Measurements from ENCODE around the gene CLDN17. TPM values are rescaled to one million over a fixed set of nuclear protein-coding genes. Genes with fewer than 3 reads are reported as not detected.

CLDN17 gene
- total and polyA plus RNA-seq, 12 donors: not detected

DNA sequence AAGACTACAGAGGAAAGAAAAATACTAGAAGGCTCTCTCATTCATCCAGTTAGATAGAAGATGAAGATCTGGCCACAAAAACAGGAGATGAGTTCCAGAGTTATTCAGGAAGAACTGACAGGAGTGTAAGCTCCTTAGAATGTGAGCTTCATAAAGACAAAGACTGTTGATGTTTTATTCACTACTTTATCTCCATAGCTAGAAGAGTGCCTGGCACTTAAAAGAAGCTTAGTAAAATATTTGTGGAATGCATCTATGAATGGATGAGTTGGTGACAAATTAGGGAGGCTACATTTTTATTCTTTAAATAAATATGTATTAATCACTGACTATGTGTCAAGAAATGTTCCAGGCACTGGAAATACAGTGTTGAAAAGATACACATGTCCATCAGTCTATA is 13.8 kb downstream of the CLDN17 start:
- no peaks in the 10 kb centered on the region for H3K36me3 ChIP-seq (replicated peaks in 1 of 2)
- no peak overlapping the region for H3K27ac ChIP-seq
- no peak for TF ChIP-seq POLR2A (IDR thresholded peaks at IDR 0.05)
- TF ChIP-seq CTCF (IDR thresholded peaks at IDR 0.05): no peak
- H3K27me3 ChIP-seq: no peaks in the 10 kb centered on the region
- intact Hi-C loops (cut with DNase I): no loop called here
- no peak overlapping the region for H3K4me3 ChIP-seq
- H3K4me1 ChIP-seq (replicated peaks in 1 of 2): no peaks in the 10 kb centered on the region
- no peaks in the 10 kb centered on the region for H3K9me3 ChIP-seq (replicated peaks in 1 of 3)
- DNase-seq: no peak

DNA sequence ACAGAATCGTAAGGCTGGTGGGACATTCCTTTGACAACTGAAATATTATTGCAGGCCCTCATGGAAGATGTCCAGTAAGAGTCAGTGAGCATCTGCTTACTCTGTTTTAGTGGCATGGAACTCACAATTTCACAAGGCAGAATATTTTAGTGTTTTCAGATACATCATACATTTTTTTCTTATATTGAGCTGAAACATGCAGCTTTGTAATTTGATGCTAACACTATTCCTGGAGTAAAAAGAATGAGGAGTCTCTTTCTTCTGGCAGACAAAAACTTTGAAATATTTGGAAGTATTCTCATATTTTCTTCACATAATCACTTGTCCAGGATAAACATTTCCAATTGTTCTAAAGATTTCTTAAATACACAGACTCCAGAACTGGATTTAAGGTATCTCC is 17.7 kb downstream of the CLDN17 start:
- H3K4me1 ChIP-seq (replicated peaks in 1 of 2): no peaks in the 10 kb centered on the region
- no peak overlapping the region for H3K4me3 ChIP-seq
- H3K9me3 ChIP-seq (replicated peaks in 1 of 3): no peaks in the 10 kb centered on the region
- intact Hi-C loops (cut with DNase I): no loop called here
- DNase-seq: no peak
- WGBS, 4 donors: 59 to 73% (median 65%) methylated on average over 1 of the region's 1 CpG
- TF ChIP-seq CTCF (IDR thresholded peaks at IDR 0.05): no peak
- no peak for TF ChIP-seq POLR2A (IDR thresholded peaks at IDR 0.05)
- no peaks in the 10 kb centered on the region for H3K36me3 ChIP-seq (replicated peaks in 1 of 2)
- no peak overlapping the region for H3K27ac ChIP-seq
- no peaks in the 10 kb centered on the region for H3K27me3 ChIP-seq

GRCh38 chr21:30146558-30147282 is 19.9 kb downstream of the CLDN17 start:
- 82 to 83% (median 83%) methylated on average over 16 of the region's 16 CpGs for WGBS, 4 donors
- Histone ChIP-seq H3K36me3 (replicated peaks in 1 of 2) (no peaks in the 10 kb centered on the region), H3K27ac (no peak overlapping the region), H3K4me1 (replicated peaks in 1 of 2) (no peaks in the 10 kb centered on the region), H3K27me3 (no peaks in the 10 kb centered on the region), H3K9me3 (replicated peaks in 1 of 3) (no peaks in the 10 kb centered on the region), H3K4me3 (no peak overlapping the region)
- no peak for TF ChIP-seq CTCF (IDR thresholded peaks at IDR 0.05)
- TF ChIP-seq POLR2A (IDR thresholded peaks at IDR 0.05): no peak
- intact Hi-C loops (cut with DNase I): no loop called here
- DNase-seq: no peak

GRCh38 chr21:30138483-30138882 is 28.1 kb downstream of the CLDN17 start:
- H3K4me3 ChIP-seq: no peak overlapping the region
- H3K27ac ChIP-seq: no peak overlapping the region
- H3K4me1 ChIP-seq (replicated peaks in 1 of 2): no peaks in the 10 kb centered on the region
- DNase-seq: no peak
- intact Hi-C loops (cut with DNase I): no loop called here
- TF ChIP-seq CTCF (IDR thresholded peaks at IDR 0.05) (no peak), POLR2A (IDR thresholded peaks at IDR 0.05) (no peak)
- H3K27me3 ChIP-seq: no peaks in the 10 kb centered on the region
- no peaks in the 10 kb centered on the region for H3K9me3 ChIP-seq (replicated peaks in 1 of 3)
- 68 to 76% (median 73%) methylated on average over 6 of the region's 6 CpGs for WGBS, 4 donors
- H3K36me3 ChIP-seq (replicated peaks in 1 of 2): no peaks in the 10 kb centered on the region

All from adrenal gland (tissue), 12 donors.